Stimulated activated naive B cell treated with anti-CD40 and anti-IgM and Interleukin-4, amounts not matched to agents 10 μg/mL and 1 μg/mL and 100 μg/mL, for 72 hours (primary cell): ENCODE data around the gene TDRD7.

Experiments used
- ATAC-seq, 2 donors: fragments of 150-1000 bp; cut with Tn5 transposase; replicated peaks; 2 replicates each; pipeline ENCODE4 v1.10.0; 2021; ENCODE audit warnings: moderate library complexity in 1 of 2
- DNase-seq: peaks from one replicate; pipeline ENCODE4 v3.0.0; 2021
- H3K27ac Mint-ChIP-seq: one replicate; pipeline ENCODE4 v1.8.0; 2022; ENCODE audit warnings: mild to moderate bottlenecking, mixed read lengths
- H3K27me3 Mint-ChIP-seq, 2 donors: one replicate each; pipeline ENCODE4 v1.8.0; 2022; ENCODE audit warnings: mixed read lengths in 2 of 2
- H3K36me3 Mint-ChIP-seq, 2 donors: one replicate each; pipeline ENCODE4 v1.8.0; 2022; ENCODE audit warnings: mixed read lengths in 2 of 2, mild to moderate bottlenecking in 1 of 2
- H3K4me1 Mint-ChIP-seq, 2 donors: one replicate each; pipeline ENCODE4 v1.8.0; 2022; ENCODE audit warnings: mixed read lengths in 2 of 2, mild to moderate bottlenecking in 1 of 2
- H3K4me3 Mint-ChIP-seq, 2 donors: one replicate each; pipeline ENCODE4 v1.8.0; 2022; ENCODE audit warnings: mild to moderate bottlenecking in 2 of 2, mixed read lengths in 2 of 2, moderate library complexity in 1 of 2
- H3K9me3 Mint-ChIP-seq, 2 donors: one replicate each; pipeline ENCODE4 v1.8.0; 2022; ENCODE audit warnings: mixed read lengths in 2 of 2, mild to moderate bottlenecking in 1 of 2

The TDRD7 gene

DNA sequence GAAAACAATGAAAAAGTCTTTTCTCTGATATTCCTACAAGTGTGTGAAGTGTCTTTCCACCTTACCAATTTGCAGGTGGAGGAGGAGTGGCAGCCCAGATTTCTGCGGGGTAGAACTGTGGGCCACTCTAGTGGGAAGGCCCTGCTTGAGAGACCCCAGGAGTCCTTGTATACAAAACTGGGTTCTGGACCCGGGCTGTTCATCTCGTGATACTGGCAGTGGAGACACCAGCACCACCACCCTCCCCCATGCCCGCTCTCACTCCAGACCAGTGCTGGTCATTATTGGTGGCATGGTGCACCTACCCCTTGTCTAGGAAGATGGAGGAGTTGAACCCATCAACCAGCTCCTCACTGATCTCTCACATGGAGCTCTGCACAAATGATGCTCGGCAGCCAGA is 16.2 kb upstream of the TDRD7 start:
- DNase-seq (no peak), ATAC-seq (no peak)

GRCh38 chr9:97396256-97396655 is 15.6 kb upstream of the TDRD7 start:
- Mint-ChIP-seq H3K27me3 (peaks cover 17 to 45% of the 10 kb centered on the region in 2 donors), H3K4me1 (peaks cover 15 to 20% of the 10 kb centered on the region in 2 donors), H3K9me3 (peaks cover 0 to 2% of the 10 kb centered on the region in 2 donors), H3K4me3 (no peak overlapping the region), H3K27ac (no peak overlapping the region), H3K36me3 (peaks cover 0 to 1% of the 10 kb centered on the region in 2 donors)
- no peak for ATAC-seq
- DNase-seq, result no peak

More for the DNA sequence above, 16.2 kb upstream of the TDRD7 start:
- no peak overlapping the region for H3K4me3 Mint-ChIP-seq
- peaks cover 0 to 1% of the 10 kb centered on the region in 2 donors for H3K36me3 Mint-ChIP-seq
- peaks cover 0 to 2% of the 10 kb centered on the region in 2 donors for H3K9me3 Mint-ChIP-seq
- H3K4me1 Mint-ChIP-seq, result peaks cover 15 to 22% of the 10 kb centered on the region in 2 donors
- no peak overlapping the region for H3K27ac Mint-ChIP-seq
- H3K27me3 Mint-ChIP-seq, result peaks cover 14 to 45% of the 10 kb centered on the region in 2 donors

GRCh38 chr9:97397220-97397619 is 14.7 kb upstream of the TDRD7 start:
- ATAC-seq, result peak; percentile 54 to 78
- Mint-ChIP-seq H3K36me3 (peaks cover 0 to 1% of the 10 kb centered on the region in 2 donors), H3K9me3 (peaks cover 0 to 2% of the 10 kb centered on the region in 2 donors), H3K4me1 (peaks cover 15 to 16% of the 10 kb centered on the region in 2 donors), H3K4me3 (no peak overlapping the region), H3K27ac (no peak overlapping the region), H3K27me3 (peaks cover 13 to 39% of the 10 kb centered on the region in 2 donors)
- DNase-seq, result no peak

DNA sequence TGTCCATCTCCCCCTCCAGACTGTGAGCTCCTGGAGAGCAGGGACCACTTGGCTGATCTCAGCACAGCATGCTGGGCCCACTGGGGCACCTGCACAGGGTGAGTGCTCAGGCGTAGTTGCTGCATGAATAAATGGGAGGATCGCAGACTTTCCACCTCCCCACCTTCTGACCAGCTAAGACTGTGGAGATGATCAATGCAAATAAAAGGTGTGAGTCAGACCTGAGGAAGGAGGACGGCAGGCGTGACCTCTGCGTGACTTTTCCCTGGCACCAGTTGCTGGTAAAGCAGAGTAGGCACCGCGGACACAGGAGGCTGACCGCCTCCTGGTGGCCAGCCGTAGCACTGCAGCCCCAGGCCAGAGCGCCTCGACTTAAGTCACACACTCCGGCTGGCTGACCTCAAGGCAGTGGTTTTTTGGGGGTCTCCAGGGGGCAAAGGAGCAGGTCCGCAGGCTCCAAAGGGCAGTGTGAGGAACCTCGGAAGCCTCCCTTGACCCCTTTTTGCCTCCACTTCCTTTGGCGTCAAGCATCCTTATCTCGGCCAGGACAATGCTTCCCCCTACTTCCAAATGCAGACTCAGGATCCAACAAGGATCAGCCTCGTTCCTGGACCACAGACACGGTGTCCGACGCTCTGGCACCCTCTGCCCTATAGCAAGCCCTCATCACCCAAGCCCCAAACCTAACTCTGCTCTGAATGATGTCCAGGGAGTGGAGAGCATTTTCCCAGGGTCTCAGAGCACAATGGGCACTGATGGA is 12.7 kb upstream of the TDRD7 start:
- peak; percentile 47 for DNase-seq
- Mint-ChIP-seq H3K36me3 (peaks cover 6% of the 10 kb centered on the region in 2 donors), H3K4me1 (peaks cover 10 to 11% of the 10 kb centered on the region in 2 donors), H3K27me3 (peaks cover 20 to 32% of the 10 kb centered on the region in 2 donors), H3K4me3 (no peak overlapping the region), H3K9me3 (peaks cover 7 to 9% of the 10 kb centered on the region in 2 donors), H3K27ac (no peak overlapping the region)
- ATAC-seq, result peak; percentile 74 to 79

- ATAC-seq, result no peak
- no peak for DNase-seq
- Mint-ChIP-seq H3K27ac (peak overlapping the region; percentile 42), H3K4me3 (no peak overlapping the region), H3K9me3 (peaks cover 5 to 11% of the 10 kb centered on the region in 2 donors), H3K27me3 (peaks cover 28 to 30% of the 10 kb centered on the region in 2 donors), H3K36me3 (peaks cover 5 to 6% of the 10 kb centered on the region in 2 donors), H3K4me1 (peaks cover 26 to 38% of the 10 kb centered on the region in 2 donors)
Measured at GRCh38 chr9:97403746-97404316, 8.1 kb upstream of the TDRD7 start.

DNA sequence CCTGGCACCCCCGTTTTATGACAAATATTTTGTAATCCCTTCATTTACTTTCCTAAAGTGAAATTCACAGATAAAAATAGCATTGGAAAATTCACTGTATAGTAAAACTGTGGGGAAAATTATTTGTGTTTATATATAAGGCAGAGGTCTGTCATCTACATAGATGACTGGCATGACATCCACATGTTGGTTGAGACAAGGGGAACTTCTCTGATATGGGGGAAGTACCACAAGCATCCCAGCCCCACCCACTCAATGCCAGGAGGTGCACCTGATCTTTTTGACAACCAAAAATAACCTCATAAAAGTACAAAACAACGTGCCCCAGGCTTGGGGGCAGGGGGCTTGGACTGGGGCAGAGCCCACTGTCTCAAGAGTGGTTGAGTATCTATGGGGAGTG is 6.3 kb upstream of the TDRD7 start:
- Mint-ChIP-seq H3K4me1 (peaks cover 18 to 31% of the 10 kb centered on the region in 2 donors), H3K9me3 (peaks cover 5 to 11% of the 10 kb centered on the region in 2 donors), H3K27ac (peak overlapping the region; percentile 47), H3K4me3 (no peak overlapping the region), H3K27me3 (peaks cover 19 to 26% of the 10 kb centered on the region in 2 donors), H3K36me3 (peaks cover 5 to 6% of the 10 kb centered on the region in 2 donors)
- DNase-seq (peak; percentile 29), ATAC-seq (peak; percentile 93)

- ATAC-seq (no peak), DNase-seq (no peak)
- H3K4me3 Mint-ChIP-seq, result no peak overlapping the region
- no peak overlapping the region for H3K27ac Mint-ChIP-seq
- peaks cover 5 to 6% of the 10 kb centered on the region in 2 donors for H3K36me3 Mint-ChIP-seq
- H3K27me3 Mint-ChIP-seq, result peaks cover 12 to 18% of the 10 kb centered on the region in 2 donors
- H3K9me3 Mint-ChIP-seq, result peaks cover 5 to 11% of the 10 kb centered on the region in 2 donors
- peaks cover 22 to 31% of the 10 kb centered on the region in 2 donors for H3K4me1 Mint-ChIP-seq
Measured at GRCh38 chr9:97406620-97407177, 5.2 kb upstream of the TDRD7 start.

DNA sequence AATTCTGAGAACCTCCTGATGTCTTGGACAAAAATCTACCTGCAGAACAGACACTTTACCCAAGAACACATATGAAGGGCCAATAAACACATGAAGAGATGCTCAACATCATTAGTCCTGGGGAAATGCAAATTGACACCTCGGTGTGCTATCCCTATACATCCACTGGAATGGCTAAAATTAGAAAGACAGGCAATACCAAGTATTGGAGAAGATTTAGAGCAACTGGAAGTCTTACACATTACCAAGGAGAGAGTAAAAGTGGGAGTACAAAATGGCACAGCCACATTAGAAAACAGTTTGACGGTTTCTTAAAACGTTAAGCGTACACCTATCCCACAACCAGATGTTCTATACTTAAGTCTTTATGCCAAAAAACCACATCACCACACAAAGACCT is 3.3 kb upstream of the TDRD7 start:
- H3K27me3 Mint-ChIP-seq, result peaks cover 4 to 16% of the 10 kb centered on the region in 2 donors
- H3K4me1 Mint-ChIP-seq, result peaks cover 31 to 42% of the 10 kb centered on the region in 2 donors
- peak overlapping the region; percentile 53 for H3K27ac Mint-ChIP-seq
- DNase-seq (no peak), ATAC-seq (no peak)
- H3K4me3 Mint-ChIP-seq, result no peak overlapping the region
- H3K9me3 Mint-ChIP-seq, result peaks cover 4 to 9% of the 10 kb centered on the region in 2 donors
- H3K36me3 Mint-ChIP-seq, result peaks cover 3 to 4% of the 10 kb centered on the region in 2 donors

DNA sequence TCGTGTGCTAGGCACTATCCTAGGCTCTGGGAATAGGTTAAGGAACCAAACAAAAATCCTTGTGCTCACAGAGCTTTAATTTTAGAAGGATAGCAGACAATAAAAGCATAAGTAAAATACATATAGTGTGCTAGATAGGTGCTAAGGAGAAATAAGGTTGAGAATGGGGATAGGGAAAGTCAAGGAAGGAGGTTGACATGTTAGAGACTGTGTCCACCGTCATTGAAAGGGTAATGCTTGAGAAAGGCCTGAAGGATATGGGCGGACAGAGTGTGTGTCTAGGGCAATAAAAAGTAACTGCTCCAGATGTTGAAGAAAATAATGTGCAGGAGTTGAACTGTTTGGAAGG is 482 bp upstream of the TDRD7 start:
- Mint-ChIP-seq H3K27me3 (peaks cover 0 to 12% of the 10 kb centered on the region in 2 donors), H3K36me3 (no peaks in the 10 kb centered on the region), H3K4me3 (peak overlapping the region; percentile 85 to 89), H3K9me3 (no peaks in the 10 kb centered on the region), H3K27ac (peak overlapping the region; percentile 88), H3K4me1 (peaks cover 31 to 37% of the 10 kb centered on the region in 2 donors)
- DNase-seq (no peak), ATAC-seq (no peak)

DNA sequence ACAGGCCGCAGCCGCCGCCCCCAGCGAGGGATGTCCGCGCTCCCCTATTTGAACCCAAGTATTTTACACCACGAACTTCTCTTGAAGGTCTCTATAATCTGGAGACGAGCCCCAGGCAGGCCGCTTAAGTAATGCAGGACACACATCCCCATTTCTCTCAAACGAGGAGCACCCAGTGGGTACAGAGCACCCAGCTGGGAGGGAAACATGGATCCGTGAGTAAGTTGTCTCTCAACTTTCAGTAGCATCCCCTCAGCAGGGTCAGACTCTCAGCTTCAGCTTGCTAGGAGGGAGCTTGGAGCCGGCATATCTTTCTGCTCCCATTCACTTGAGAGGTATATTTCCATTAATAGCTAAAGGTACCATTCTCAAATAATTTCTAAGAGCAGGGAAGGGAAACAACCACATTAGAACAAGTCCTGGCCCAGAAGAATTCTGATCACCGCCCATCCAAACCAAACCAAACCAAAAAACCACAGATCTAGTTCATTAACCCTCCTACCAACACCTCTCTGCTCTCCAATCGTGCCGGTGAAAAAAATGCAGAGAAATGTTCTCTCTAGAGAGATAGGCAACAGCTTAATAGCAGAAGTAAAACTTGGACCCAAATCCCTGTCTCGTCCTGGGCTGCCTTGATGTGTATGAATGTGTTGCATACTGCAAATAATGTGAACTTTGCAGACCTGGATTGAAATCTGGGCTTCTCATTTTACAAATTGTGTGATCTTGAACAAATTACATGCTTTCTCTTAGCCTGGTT is 910 bp downstream of the TDRD7 start:
- Mint-ChIP-seq H3K4me3 (peak overlapping the region; percentile 85 to 89), H3K27ac (peak overlapping the region; percentile 88), H3K27me3 (peaks cover 0 to 12% of the 10 kb centered on the region in 2 donors), H3K36me3 (no peaks in the 10 kb centered on the region), H3K4me1 (peaks cover 25 to 28% of the 10 kb centered on the region in 2 donors), H3K9me3 (no peaks in the 10 kb centered on the region)
- ATAC-seq (peak; percentile 26 to 50), DNase-seq (no peak)

DNA sequence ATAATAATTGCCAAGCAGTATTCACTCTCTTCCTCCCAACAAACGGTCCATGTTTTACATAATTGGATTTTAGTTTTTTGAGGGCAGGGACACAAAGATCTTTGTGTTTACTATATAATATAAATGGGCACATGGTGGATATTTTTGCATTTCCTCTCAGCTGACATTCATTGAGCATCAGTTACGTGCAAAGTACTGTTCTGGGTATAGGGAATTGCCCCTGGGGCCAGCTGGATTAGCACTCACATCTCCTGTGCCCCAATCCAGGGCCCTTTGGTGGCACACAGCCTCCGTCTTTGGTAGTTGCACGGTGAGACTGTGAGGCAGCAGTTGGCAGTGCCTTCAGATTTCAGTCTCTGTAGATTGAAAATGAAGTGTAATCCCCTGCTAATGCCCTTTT is 1.6 kb downstream of the TDRD7 start:
- H3K27ac Mint-ChIP-seq, result peak overlapping the region; percentile 28
- no peaks in the 10 kb centered on the region for H3K36me3 Mint-ChIP-seq
- no peak for DNase-seq
- ATAC-seq, result no peak
- H3K9me3 Mint-ChIP-seq, result no peaks in the 10 kb centered on the region
- H3K27me3 Mint-ChIP-seq, result peaks cover 0 to 7% of the 10 kb centered on the region in 2 donors
- peaks cover 29 to 31% of the 10 kb centered on the region in 2 donors for H3K4me1 Mint-ChIP-seq
- peak overlapping the region in 1 of 2 donors; percentile 85 for H3K4me3 Mint-ChIP-seq

GRCh38 chr9:97415146-97415545 is 3.2 kb downstream of the TDRD7 start:
- H3K4me1 Mint-ChIP-seq, result peaks cover 39 to 41% of the 10 kb centered on the region in 2 donors
- peak overlapping the region; percentile 39 for H3K27ac Mint-ChIP-seq
- H3K36me3 Mint-ChIP-seq, result peaks cover 0 to 8% of the 10 kb centered on the region in 2 donors
- DNase-seq (no peak), ATAC-seq (no peak)
- no peak overlapping the region for H3K4me3 Mint-ChIP-seq
- H3K27me3 Mint-ChIP-seq, result no peaks in the 10 kb centered on the region
- H3K9me3 Mint-ChIP-seq, result no peaks in the 10 kb centered on the region

GRCh38 chr9:97418880-97419279 is 7.0 kb downstream of the TDRD7 start:
- ATAC-seq, result no peak
- no peaks in the 10 kb centered on the region for H3K27me3 Mint-ChIP-seq
- H3K4me3 Mint-ChIP-seq, result no peak overlapping the region
- H3K36me3 Mint-ChIP-seq, result peaks cover 8 to 22% of the 10 kb centered on the region in 2 donors
- peaks cover 3 to 4% of the 10 kb centered on the region in 2 donors for H3K9me3 Mint-ChIP-seq
- H3K4me1 Mint-ChIP-seq, result peaks cover 26 to 27% of the 10 kb centered on the region in 2 donors
- DNase-seq, result no peak
- no peak overlapping the region for H3K27ac Mint-ChIP-seq

DNA sequence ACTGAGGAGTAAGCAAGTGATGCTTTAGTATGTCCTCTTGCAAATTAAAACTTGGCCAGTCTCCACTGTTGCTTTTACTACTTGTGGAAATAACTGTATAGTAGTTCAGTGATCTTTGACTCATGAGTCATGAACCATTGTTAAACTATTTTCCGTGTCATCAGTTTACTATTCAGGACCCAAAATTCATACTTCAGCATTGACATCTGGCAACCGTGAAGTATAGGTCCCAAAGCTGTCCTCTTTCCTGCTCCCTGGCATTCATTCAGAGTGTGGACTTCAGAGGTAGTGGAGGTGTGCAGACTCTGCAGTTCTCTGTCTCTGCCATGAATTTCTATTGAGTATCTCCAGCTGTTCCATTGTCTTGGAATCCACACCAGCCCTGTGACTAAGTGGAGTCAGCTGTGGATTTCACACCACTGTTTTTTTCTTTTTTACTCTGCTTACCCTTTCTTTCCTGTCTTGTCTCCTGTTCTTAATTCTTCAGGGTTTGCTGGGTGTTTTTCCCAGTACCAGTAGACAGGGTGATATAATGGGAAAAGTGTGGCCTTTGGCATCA is 7.5 kb downstream of the TDRD7 start:
- H3K9me3 Mint-ChIP-seq, result peaks cover 4% of the 10 kb centered on the region in 2 donors
- H3K27me3 Mint-ChIP-seq, result no peaks in the 10 kb centered on the region
- H3K4me1 Mint-ChIP-seq, result peaks cover 26 to 27% of the 10 kb centered on the region in 2 donors
- DNase-seq, result no peak
- H3K36me3 Mint-ChIP-seq, result peaks cover 12 to 25% of the 10 kb centered on the region in 2 donors
- ATAC-seq, result no peak
- H3K27ac Mint-ChIP-seq, result no peak overlapping the region
- H3K4me3 Mint-ChIP-seq, result no peak overlapping the region
